ENCODE data around the gene PIGS. TPM values are rescaled to one million over a fixed set of nuclear protein-coding genes. Genes with fewer than 3 reads are reported as not detected.

PIGS gene
- polyA plus RNA-seq, 1 of the 3 experiments (the other 2 are of a cell fraction), result 78.5 TPM

DNA sequence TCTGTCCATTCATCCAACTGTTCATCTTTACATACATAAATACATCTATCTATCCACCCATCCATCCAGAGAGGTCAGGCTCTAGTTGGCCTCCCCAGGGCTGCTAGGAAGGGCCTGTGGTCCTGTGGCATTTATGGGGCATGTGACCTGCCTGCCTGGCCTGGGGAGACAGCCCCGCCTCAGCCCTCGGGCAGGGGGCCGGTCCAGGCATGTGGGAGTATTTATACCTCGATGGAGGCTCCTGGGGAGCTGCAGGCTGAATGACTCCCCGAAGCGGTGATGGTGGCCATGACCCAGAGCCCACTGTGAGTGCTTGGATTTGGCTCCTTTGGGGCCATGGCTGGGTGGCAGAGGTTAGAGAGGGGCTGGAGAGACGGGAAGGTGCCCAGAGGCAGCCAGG lies 57.8 kb downstream of the PIGS start:
- Histone ChIP-seq H3K9me2 (no peaks in the 10 kb centered on the region), H3K36me3 (replicated peaks in 1 of 2; ENCODE audit: control insufficient read depth in 1 of 2, insufficient read depth in 2 of 2, low read length in 1 of 2) (no peaks in the 10 kb centered on the region), H3F3A (replicated peaks; ENCODE audit: insufficient read depth) (no peaks in the 10 kb centered on the region), H3K79me2 (ENCODE audit: insufficient read depth) (no peaks in the 10 kb centered on the region), H3K27me3 (ENCODE audit: insufficient read depth) (peaks cover 38% of the 10 kb centered on the region), H2AFZ (ENCODE audit: low read depth) (no peak overlapping the region), H3K4me2 (no peak overlapping the region), H3K9me3 (no peaks in the 10 kb centered on the region), H4K20me1 (ENCODE audit: insufficient read depth) (no peaks in the 10 kb centered on the region), H3K4me3 (ENCODE audit: low read depth in 2 of 2, low read length in 1 of 2) (no peak overlapping the region), H3K9ac (no peak overlapping the region), H3K4me1 (ENCODE audit: control insufficient read depth in 1 of 2, insufficient read depth in 2 of 2, low read depth in 1 of 2, low read length in 1 of 2) (no peaks in the 10 kb centered on the region), H3K27ac (ENCODE audit: low read depth in 2 of 2, low read length in 1 of 2) (no peak overlapping the region)
- TF ChIP-seq, protein P1, sequence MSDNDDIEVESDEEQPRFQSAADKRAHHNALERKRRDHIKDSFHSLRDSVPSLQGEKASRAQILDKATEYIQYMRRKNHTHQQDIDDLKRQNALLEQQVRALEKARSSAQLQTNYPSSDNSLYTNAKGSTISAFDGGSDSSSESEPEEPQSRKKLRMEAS (IDR thresholded peaks at IDR 0.05; ENCODE audit: low read depth), result no peak
- TF ChIP-seq, protein P2, sequence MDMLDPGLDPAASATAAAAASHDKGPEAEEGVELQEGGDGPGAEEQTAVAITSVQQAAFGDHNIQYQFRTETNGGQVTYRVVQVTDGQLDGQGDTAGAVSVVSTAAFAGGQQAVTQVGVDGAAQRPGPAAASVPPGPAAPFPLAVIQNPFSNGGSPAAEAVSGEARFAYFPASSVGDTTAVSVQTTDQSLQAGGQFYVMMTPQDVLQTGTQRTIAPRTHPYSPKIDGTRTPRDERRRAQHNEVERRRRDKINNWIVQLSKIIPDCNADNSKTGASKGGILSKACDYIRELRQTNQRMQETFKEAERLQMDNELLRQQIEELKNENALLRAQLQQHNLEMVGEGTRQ (IDR thresholded peaks at IDR 0.05; ENCODE audit: borderline replicate concordance, low read depth, low read length), result no peak
- TF ChIP-seq EP300 (IDR thresholded peaks at IDR 0.05; ENCODE audit: borderline replicate concordance in 1 of 2, low read depth in 1 of 2, low read length in 1 of 2) (no peak), TEAD4 (IDR thresholded peaks at IDR 0.05; ENCODE audit: borderline replicate concordance, insufficient read depth) (no peak), RAD21 (IDR thresholded peaks at IDR 0.05; ENCODE audit: low read length) (no peak), SIN3A (IDR thresholded peaks at IDR 0.05; ENCODE audit: borderline replicate concordance, low read depth, low read length) (no peak), JUND (IDR thresholded peaks at IDR 0.05) (no peak), RFX5 (IDR thresholded peaks at IDR 0.05; ENCODE audit: low read length) (no peak), MXI1 (IDR thresholded peaks at IDR 0.05; ENCODE audit: low read depth, low read length) (no peak), YY1 (IDR thresholded peaks at IDR 0.05; ENCODE audit: low read depth) (no peak)
- TF ChIP-seq, protein P3, sequence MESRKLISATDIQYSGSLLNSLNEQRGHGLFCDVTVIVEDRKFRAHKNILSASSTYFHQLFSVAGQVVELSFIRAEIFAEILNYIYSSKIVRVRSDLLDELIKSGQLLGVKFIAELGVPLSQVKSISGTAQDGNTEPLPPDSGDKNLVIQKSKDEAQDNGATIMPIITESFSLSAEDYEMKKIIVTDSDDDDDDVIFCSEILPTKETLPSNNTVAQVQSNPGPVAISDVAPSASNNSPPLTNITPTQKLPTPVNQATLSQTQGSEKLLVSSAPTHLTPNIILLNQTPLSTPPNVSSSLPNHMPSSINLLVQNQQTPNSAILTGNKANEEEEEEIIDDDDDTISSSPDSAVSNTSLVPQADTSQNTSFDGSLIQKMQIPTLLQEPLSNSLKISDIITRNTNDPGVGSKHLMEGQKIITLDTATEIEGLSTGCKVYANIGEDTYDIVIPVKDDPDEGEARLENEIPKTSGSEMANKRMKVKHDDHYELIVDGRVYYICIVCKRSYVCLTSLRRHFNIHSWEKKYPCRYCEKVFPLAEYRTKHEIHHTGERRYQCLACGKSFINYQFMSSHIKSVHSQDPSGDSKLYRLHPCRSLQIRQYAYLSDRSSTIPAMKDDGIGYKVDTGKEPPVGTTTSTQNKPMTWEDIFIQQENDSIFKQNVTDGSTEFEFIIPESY (IDR thresholded peaks at IDR 0.05; ENCODE audit: borderline replicate concordance, low read depth), result no peak
- DNase-seq, result no peak
- 25% methylated on average over 7 of the region's 7 CpGs for WGBS (ENCODE audit: low lambda C conversion rate)
- ChIA-PET POLR2A (no interaction called here), CTCF (interaction anchor here (0.7 to 1.3 kb wide), 2 partner anchors 27 to 35 kb away, joined by 3 to 7 read pairs; no protein-coding TSS in a partner anchor)

DNA sequence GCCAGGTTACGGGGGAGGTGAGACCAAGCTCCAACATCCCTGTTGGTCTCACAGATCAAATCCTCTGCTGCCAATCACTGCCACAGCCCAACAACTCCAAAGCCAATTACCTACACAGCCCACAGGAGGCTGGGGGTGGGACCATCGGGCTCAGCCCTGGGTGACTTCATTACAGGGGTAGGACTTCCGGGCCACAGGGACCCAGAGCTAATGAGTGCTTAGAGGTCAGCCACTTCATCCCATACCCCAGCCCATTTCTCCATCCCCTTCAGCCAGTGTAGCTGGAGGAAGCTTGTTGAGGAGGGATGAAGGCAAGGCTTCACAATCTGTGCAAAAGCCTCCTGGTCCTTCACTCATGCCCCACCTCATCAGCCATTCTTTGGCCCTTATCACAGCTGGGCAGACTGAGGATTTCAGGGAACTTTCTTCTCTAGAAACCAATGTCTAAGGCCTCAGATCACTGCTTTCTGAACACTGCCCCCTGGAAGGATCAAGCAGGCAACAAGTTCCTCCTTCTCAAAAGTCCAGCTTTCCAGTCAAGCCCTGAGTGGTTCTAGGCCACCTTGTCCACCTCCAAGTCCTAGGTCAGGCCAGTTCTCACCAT lies 59.4 kb downstream of the PIGS start:
- Histone ChIP-seq H2AFZ (ENCODE audit: low read depth) (no peak overlapping the region), H3K4me2 (no peak overlapping the region), H3K9me3 (no peaks in the 10 kb centered on the region), H3K9me2 (no peaks in the 10 kb centered on the region), H3K4me1 (ENCODE audit: control insufficient read depth in 1 of 2, insufficient read depth in 2 of 2, low read depth in 1 of 2, low read length in 1 of 2) (no peaks in the 10 kb centered on the region), H3K4me3 (ENCODE audit: low read depth in 2 of 2, low read length in 1 of 2) (no peak overlapping the region), H3K27ac (ENCODE audit: low read depth in 2 of 2, low read length in 1 of 2) (no peak overlapping the region), H3K79me2 (ENCODE audit: insufficient read depth) (no peaks in the 10 kb centered on the region), H3F3A (replicated peaks; ENCODE audit: insufficient read depth) (no peaks in the 10 kb centered on the region), H4K20me1 (ENCODE audit: insufficient read depth) (no peaks in the 10 kb centered on the region), H3K27me3 (ENCODE audit: insufficient read depth) (peaks cover 38% of the 10 kb centered on the region), H3K36me3 (replicated peaks in 1 of 2; ENCODE audit: control insufficient read depth in 1 of 2, insufficient read depth in 2 of 2, low read length in 1 of 2) (no peaks in the 10 kb centered on the region), H3K9ac (no peak overlapping the region)
- WGBS (ENCODE audit: low lambda C conversion rate), result 100% methylated on average over 1 of the region's 3 CpGs
- POLR2A ChIA-PET, result interaction anchor here (0.8 kb wide), 1 partner anchor 14 kb away, joined by 3 read pairs; no protein-coding TSS in a partner anchor
- CTCF ChIA-PET, result interaction anchor here (0.9 to 1.3 kb wide), 3 partner anchors 28 to 37 kb away, joined by 4 to 5 read pairs (median 5); no protein-coding TSS in a partner anchor
- no peak for DNase-seq
- TF ChIP-seq, protein P1 (IDR thresholded peaks at IDR 0.05; ENCODE audit: low read depth), result no peak
- TF ChIP-seq MEF2A (IDR thresholded peaks at IDR 0.05; ENCODE audit: borderline replicate concordance, low read depth), result no peak
- TF ChIP-seq EZH2phosphoT487 (IDR thresholded peaks at IDR 0.05; ENCODE audit: borderline replicate concordance, low read depth), result no peak
- no peak for TF ChIP-seq SIN3A (IDR thresholded peaks at IDR 0.05; ENCODE audit: borderline replicate concordance, low read depth, low read length)
- TF ChIP-seq, protein P4, sequence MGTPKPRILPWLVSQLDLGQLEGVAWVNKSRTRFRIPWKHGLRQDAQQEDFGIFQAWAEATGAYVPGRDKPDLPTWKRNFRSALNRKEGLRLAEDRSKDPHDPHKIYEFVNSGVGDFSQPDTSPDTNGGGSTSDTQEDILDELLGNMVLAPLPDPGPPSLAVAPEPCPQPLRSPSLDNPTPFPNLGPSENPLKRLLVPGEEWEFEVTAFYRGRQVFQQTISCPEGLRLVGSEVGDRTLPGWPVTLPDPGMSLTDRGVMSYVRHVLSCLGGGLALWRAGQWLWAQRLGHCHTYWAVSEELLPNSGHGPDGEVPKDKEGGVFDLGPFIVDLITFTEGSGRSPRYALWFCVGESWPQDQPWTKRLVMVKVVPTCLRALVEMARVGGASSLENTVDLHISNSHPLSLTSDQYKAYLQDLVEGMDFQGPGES (IDR thresholded peaks at IDR 0.05; ENCODE audit: low read depth, low read length), result no peak
- no peak for TF ChIP-seq SMC3 (IDR thresholded peaks at IDR 0.05; ENCODE audit: low read depth, low read length)
- no peak for TF ChIP-seq GATA2 (CRISPR knock-in tag; IDR thresholded peaks at IDR 0.05)
- TF ChIP-seq TAF1 (IDR thresholded peaks at IDR 0.05; ENCODE audit: borderline replicate concordance, low read depth, low read length), result no peak
- TF ChIP-seq FOXM1 (IDR thresholded peaks at IDR 0.05; ENCODE audit: low read depth), result no peak

All from SK-N-SH (cell line).